ENCODE results near the gene OR52E2.

The OR52E2 gene

DNA sequence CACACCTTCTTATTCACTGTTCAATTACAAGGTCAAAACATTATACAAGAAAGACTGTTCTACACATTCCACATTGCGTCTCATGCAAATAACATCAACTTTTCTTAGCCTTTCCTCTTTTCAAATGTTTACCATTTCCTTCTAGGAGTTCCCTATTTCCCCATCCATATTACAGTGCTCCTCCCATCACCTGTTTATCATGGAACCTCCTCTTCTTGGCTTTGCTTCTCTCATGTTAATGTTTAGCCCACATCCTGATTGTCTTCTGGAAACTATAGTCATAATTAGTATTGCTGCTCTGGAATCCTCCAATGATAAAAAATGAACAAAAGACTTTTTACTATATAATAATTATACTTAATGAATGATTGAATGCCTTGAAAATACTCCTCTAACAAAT, 31.2 kb upstream of the OR52E2 start:
- no peak overlapping the region for H3K4me2 ChIP-seq (ENCODE audit: low read length)

DNA sequence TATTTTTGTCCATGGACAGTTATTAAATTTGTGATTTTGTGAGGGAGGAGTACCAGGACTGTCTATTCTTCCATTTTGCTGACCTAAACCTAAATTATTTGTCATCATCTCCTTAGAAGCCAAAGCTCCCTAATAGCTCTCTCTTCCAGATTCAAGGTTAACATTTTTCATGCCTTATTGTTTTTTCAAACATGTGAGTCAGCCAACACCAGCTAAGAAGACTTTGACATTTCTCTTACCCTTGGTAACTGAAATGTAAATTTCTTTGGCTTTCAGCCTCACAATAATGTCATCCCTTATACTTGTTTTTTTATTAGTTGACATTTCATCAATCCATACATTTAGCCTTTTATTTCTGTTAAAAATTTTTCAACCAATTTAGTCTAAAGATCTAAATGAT, 29.1 kb upstream of the OR52E2 start:
- no peaks in the 10 kb centered on the region for H3K79me2 ChIP-seq (ENCODE audit: insufficient read depth, low read length)

More for the DNA sequence above, 31.2 kb upstream of the OR52E2 start:
- TF ChIP-seq, protein P1, sequence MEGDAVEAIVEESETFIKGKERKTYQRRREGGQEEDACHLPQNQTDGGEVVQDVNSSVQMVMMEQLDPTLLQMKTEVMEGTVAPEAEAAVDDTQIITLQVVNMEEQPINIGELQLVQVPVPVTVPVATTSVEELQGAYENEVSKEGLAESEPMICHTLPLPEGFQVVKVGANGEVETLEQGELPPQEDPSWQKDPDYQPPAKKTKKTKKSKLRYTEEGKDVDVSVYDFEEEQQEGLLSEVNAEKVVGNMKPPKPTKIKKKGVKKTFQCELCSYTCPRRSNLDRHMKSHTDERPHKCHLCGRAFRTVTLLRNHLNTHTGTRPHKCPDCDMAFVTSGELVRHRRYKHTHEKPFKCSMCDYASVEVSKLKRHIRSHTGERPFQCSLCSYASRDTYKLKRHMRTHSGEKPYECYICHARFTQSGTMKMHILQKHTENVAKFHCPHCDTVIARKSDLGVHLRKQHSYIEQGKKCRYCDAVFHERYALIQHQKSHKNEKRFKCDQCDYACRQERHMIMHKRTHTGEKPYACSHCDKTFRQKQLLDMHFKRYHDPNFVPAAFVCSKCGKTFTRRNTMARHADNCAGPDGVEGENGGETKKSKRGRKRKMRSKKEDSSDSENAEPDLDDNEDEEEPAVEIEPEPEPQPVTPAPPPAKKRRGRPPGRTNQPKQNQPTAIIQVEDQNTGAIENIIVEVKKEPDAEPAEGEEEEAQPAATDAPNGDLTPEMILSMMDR (IDR thresholded peaks at IDR 0.05; ENCODE audit: low read length) = no peak
- TF ChIP-seq EZH2 (IDR thresholded peaks at IDR 0.05; ENCODE audit: borderline replicate concordance, low read length) = no peak
- Histone ChIP-seq H2AFZ (ENCODE audit: low read length) (no peak overlapping the region), H3K79me2 (ENCODE audit: insufficient read depth, low read length) (no peaks in the 10 kb centered on the region), H3K27ac (ENCODE audit: low read depth, low read length, poor library complexity, severe bottlenecking) (no peak overlapping the region), H4K20me1 (ENCODE audit: insufficient read depth, low read length) (no peaks in the 10 kb centered on the region), H3K36me3 (ENCODE audit: insufficient read depth, low read length) (no peaks in the 10 kb centered on the region), H3K9me3 (ENCODE audit: low read length) (no peaks in the 10 kb centered on the region), H3K9ac (ENCODE audit: low read length) (no peak overlapping the region), H3K9me2 (ENCODE audit: low read depth, low read length) (no peaks in the 10 kb centered on the region), H3F3A (ENCODE audit: insufficient read depth, low read length) (no peaks in the 10 kb centered on the region), H3K27me3 (ENCODE audit: insufficient read depth, low read length) (no peaks in the 10 kb centered on the region), H3K4me3 (ENCODE audit: low read depth, low read length, poor library complexity, severe bottlenecking) (no peak overlapping the region), H3K4me1 (ENCODE audit: insufficient read depth, low read length, severe bottlenecking) (no peaks in the 10 kb centered on the region)

DNA sequence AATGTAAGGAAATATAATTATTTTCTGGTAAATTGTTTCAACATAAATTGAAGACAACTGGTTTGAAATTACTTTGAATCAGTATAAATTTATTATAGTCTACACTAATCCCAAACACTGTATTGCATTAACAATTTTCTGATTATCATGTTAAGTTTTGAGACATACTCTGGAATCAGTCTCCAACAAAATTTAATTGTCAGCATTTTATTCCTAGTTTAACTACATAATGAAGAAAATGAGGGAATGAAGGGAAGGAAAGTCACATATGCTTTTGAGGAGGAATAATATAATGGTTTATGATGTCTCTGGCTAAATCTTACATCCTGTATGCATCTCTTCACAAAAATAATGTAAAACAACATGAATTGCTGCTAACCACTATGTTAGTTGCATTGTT, 24.2 kb upstream of the OR52E2 start:
- no peaks in the 10 kb centered on the region for H3K4me1 ChIP-seq (ENCODE audit: insufficient read depth, low read length, severe bottlenecking)
- H3K9me2 ChIP-seq (ENCODE audit: low read depth, low read length) = no peaks in the 10 kb centered on the region
- H3K9ac ChIP-seq (ENCODE audit: low read length) = no peak overlapping the region
- no peak overlapping the region for H3K4me2 ChIP-seq (ENCODE audit: low read length)
- no peaks in the 10 kb centered on the region for H3K9me3 ChIP-seq (ENCODE audit: low read length)
- H3K27me3 ChIP-seq (ENCODE audit: insufficient read depth, low read length) = no peaks in the 10 kb centered on the region
- no peak overlapping the region for H3K4me3 ChIP-seq (ENCODE audit: low read depth, low read length, poor library complexity, severe bottlenecking)
- no peak overlapping the region for H2AFZ ChIP-seq (ENCODE audit: low read length)
- TF ChIP-seq, protein P1 (IDR thresholded peaks at IDR 0.05; ENCODE audit: low read length) = no peak
- no peak for TF ChIP-seq EZH2 (IDR thresholded peaks at IDR 0.05; ENCODE audit: borderline replicate concordance, low read length)
- no peaks in the 10 kb centered on the region for H3K36me3 ChIP-seq (ENCODE audit: insufficient read depth, low read length)
- H3F3A ChIP-seq (ENCODE audit: insufficient read depth, low read length) = no peaks in the 10 kb centered on the region
- H3K27ac ChIP-seq (ENCODE audit: low read depth, low read length, poor library complexity, severe bottlenecking) = no peak overlapping the region
- H4K20me1 ChIP-seq (ENCODE audit: insufficient read depth, low read length) = no peaks in the 10 kb centered on the region
- H3K79me2 ChIP-seq (ENCODE audit: insufficient read depth, low read length) = no peaks in the 10 kb centered on the region

More for the DNA sequence above, 29.1 kb upstream of the OR52E2 start:
- H3F3A ChIP-seq (ENCODE audit: insufficient read depth, low read length) = no peaks in the 10 kb centered on the region
- H3K4me2 ChIP-seq (ENCODE audit: low read length) = no peak overlapping the region
- no peak overlapping the region for H3K4me3 ChIP-seq (ENCODE audit: low read depth, low read length, poor library complexity, severe bottlenecking)
- H3K9ac ChIP-seq (ENCODE audit: low read length) = no peak overlapping the region
- H4K20me1 ChIP-seq (ENCODE audit: insufficient read depth, low read length) = no peaks in the 10 kb centered on the region
- no peak for TF ChIP-seq EZH2 (IDR thresholded peaks at IDR 0.05; ENCODE audit: borderline replicate concordance, low read length)
- H3K27me3 ChIP-seq (ENCODE audit: insufficient read depth, low read length) = no peaks in the 10 kb centered on the region
- H3K9me3 ChIP-seq (ENCODE audit: low read length) = no peaks in the 10 kb centered on the region
- no peak overlapping the region for H2AFZ ChIP-seq (ENCODE audit: low read length)
- no peak overlapping the region for H3K27ac ChIP-seq (ENCODE audit: low read depth, low read length, poor library complexity, severe bottlenecking)
- no peaks in the 10 kb centered on the region for H3K4me1 ChIP-seq (ENCODE audit: insufficient read depth, low read length, severe bottlenecking)
- H3K9me2 ChIP-seq (ENCODE audit: low read depth, low read length) = no peaks in the 10 kb centered on the region
- H3K36me3 ChIP-seq (ENCODE audit: insufficient read depth, low read length) = no peaks in the 10 kb centered on the region

DNA sequence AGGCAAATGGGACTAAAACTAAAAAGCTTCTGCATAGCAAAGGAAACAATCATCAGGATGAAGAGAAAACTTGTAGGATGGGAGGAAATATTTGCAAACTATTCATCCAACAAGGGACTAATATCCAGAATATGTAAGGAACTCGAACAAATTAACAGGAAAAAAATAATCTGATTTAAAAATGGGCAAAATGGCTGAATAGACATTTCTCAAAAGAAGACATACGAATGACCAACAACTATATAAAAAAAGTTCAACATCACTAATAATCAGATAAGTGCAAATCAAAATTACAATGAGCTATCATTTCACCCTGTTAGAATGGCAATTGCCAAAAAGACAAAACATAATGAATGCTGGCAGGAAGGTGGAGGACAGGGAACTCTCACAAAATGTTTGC, 22.0 kb upstream of the OR52E2 start:
- no peaks in the 10 kb centered on the region for H3F3A ChIP-seq (ENCODE audit: insufficient read depth, low read length)
- H2AFZ ChIP-seq (ENCODE audit: low read length) = no peak overlapping the region
- H3K9ac ChIP-seq (ENCODE audit: low read length) = no peak overlapping the region
- H3K27ac ChIP-seq (ENCODE audit: low read depth, low read length, poor library complexity, severe bottlenecking) = no peak overlapping the region
- no peaks in the 10 kb centered on the region for H3K4me1 ChIP-seq (ENCODE audit: insufficient read depth, low read length, severe bottlenecking)
- no peaks in the 10 kb centered on the region for H3K9me2 ChIP-seq (ENCODE audit: low read depth, low read length)
- no peaks in the 10 kb centered on the region for H3K36me3 ChIP-seq (ENCODE audit: insufficient read depth, low read length)
- no peak overlapping the region for H3K4me3 ChIP-seq (ENCODE audit: low read depth, low read length, poor library complexity, severe bottlenecking)
- TF ChIP-seq, protein P1 (IDR thresholded peaks at IDR 0.05; ENCODE audit: low read length) = no peak
- no peak for TF ChIP-seq EZH2 (IDR thresholded peaks at IDR 0.05; ENCODE audit: borderline replicate concordance, low read length)
- no peak overlapping the region for H3K4me2 ChIP-seq (ENCODE audit: low read length)
- H3K79me2 ChIP-seq (ENCODE audit: insufficient read depth, low read length) = no peaks in the 10 kb centered on the region
- H3K9me3 ChIP-seq (ENCODE audit: low read length) = no peaks in the 10 kb centered on the region
- no peaks in the 10 kb centered on the region for H4K20me1 ChIP-seq (ENCODE audit: insufficient read depth, low read length)
- H3K27me3 ChIP-seq (ENCODE audit: insufficient read depth, low read length) = no peaks in the 10 kb centered on the region
